ENCODE data around the gene NNAT.

DNA sequence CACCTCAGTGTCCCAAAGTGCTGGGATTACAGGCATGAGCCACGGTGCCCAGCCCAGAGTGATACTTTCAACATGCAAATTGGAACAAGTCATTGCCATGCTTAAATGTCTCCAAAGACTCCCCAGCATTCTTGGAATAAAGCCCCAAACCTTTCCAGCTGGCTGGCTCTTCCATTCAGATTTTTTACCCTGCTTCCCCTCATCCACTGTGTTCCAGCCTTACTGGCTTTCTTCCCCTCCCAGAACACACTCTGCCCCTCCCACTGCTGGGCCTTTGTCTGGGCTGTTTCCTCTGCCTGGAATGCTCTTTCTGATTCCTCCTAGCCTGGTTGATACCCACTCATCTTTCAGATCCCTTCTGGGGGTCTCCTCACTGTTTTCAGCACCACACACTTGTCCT is 40.1 kb upstream of the NNAT start:
- TF ChIP-seq, protein P1, sequence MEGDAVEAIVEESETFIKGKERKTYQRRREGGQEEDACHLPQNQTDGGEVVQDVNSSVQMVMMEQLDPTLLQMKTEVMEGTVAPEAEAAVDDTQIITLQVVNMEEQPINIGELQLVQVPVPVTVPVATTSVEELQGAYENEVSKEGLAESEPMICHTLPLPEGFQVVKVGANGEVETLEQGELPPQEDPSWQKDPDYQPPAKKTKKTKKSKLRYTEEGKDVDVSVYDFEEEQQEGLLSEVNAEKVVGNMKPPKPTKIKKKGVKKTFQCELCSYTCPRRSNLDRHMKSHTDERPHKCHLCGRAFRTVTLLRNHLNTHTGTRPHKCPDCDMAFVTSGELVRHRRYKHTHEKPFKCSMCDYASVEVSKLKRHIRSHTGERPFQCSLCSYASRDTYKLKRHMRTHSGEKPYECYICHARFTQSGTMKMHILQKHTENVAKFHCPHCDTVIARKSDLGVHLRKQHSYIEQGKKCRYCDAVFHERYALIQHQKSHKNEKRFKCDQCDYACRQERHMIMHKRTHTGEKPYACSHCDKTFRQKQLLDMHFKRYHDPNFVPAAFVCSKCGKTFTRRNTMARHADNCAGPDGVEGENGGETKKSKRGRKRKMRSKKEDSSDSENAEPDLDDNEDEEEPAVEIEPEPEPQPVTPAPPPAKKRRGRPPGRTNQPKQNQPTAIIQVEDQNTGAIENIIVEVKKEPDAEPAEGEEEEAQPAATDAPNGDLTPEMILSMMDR (IDR thresholded peaks at IDR 0.05) = no peak
- TF ChIP-seq ZFX (IDR thresholded peaks at IDR 0.05; ENCODE audit: borderline replicate concordance) = no peak
